ENCODE results near the gene TMEM88.

TMEM88 gene

DNA sequence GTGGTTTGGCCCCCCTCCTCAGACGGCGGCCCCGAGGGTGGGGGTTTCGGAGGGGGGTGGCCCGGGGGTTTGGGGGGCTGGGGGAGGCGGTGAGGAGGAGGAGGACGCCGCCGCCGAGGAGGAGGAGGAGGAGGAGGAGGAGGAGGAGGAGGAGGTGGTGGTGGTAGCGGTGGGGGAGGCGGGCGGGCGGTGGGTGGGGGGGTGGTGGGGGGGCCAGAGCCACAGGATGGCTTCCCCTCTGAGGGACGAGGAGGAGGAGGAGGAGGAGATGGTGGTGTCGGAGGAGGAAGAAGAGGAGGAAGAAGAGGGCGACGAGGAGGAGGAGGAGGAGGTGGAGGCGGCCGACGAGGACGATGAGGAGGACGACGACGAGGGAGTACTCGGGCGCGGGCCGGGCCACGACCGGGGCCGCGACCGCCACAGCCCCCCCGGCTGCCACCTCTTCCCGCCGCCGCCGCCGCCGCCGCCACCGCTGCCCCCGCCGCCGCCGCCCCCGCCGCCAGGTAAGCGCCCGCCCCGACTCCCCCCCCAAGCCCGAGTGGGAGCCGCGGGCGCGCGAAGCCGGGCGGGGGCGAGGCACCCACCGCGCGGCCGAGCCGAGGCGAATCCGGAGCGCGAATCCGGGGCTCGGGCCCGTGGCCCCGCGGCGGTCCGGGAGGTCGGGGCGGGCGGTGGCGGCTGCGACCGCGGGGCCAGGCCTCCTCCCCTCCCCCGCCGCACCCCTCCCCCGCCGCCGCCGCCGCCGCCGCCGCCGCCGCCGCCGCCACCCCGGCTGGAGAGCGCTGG, 29.9 kb downstream of the TMEM88 start:
- DNase-seq (ENCODE audit: low read depth in 2 of 2, low spot score in 1 of 2): peak; percentile 17 to 32

DNA sequence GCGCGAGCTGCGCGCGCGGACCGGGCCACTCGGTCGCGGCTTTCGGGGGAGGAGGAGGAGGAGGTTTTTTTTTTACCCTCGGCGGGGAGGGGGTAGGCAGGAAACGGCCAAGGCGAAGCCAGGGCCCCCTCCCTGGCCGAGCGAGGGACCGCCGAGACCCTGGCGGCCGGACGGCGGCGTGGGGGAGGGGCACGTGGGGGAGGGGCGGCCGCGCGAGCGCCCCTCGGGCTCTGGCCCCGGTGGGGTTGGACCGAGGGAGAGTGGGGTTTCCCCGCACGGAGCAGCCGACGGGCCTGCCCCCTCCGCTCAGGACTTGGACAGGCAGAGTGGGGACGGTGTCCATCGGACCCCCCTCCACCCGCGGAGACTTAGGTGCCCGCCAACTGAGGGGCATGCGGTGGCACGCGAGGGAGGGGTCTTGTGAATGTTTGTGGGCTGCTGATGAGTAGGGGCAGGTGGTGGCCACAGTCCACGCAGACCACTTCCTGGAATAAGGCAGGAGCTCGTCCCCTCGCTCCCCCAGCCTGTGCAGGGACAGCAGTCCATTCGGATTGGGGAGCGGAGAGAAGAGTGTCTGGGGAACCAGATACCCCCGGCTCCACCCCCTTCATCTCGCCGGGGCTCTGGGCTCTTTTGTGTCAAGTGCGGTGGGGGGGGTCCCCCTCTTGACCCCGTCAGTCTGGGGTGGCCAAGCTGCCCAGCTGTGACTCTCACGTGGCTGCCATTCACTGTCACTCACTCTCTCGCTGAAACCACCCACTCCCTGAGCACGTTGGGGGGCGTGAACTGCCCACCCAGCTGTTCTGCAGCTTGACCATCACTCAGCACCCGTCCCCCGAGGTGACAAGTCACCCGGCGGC, 30.7 kb downstream of the TMEM88 start:
- peak; percentile 4 to 27 for DNase-seq (ENCODE audit: low read depth in 2 of 2, low spot score in 1 of 2)

DNA sequence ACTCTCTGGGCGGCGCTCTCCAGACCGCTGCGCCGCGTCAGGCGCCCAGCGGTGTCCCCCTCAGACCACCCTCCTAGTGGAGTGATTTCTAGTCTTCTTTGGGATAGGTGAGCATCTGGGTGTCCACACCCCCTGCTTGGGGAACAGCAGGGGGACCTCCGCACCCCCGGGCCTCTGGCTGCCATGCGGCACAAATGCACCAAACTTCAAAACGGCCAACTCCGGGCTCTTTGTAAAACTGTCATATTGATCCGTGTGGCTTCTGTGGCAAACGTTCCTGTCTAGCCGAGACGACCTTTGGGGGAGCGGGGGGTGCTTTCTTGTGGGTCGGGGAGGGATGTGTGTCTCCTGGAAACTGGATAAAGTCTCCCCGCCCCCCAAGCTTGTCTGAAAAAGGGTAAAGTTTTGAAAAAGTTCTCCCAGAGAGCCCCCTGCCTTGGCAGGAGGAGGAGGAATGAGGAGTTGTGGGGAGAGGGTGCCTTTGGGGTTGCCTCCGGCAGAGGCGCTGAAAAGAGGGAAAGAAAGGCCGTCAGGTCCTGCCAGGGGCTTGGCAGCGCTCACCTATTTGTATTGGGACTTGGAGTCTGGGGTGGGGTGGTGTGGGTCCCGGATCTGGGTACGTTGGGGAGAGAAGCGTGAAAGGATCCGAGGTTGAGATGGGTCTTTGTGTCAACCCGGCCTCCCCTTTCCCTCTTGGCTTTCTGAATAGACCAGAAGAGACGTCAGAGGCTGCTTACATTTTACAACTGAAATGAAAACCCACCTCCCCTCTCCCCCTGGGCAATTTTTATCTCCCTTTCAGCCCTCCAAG, 31.6 kb downstream of the TMEM88 start:
- peak; percentile 11 to 29 for DNase-seq (ENCODE audit: low read depth in 2 of 2, low spot score in 1 of 2)

DNA sequence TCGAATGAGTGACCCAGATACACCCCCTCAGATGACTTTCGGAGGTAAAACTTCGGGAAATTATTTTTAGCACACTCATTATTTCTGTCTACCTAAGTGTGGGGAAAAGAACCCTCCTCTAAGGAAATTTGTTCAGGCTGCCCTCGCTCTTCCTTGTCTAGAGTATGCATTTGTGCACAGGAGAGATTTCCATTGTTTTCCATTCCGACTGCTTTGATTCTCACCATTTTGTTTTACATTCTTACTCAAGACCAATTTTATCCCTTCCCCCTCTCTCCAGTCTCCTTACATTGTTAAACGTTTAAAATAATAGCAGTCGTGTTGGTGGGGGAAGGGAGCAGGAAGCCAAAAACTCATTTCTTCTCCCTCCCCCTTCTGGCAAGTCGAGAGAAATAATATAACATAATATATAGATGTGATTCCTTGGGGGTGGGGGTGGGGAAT, 32.2 kb downstream of the TMEM88 start:
- no peak for DNase-seq (ENCODE audit: low read depth in 2 of 2, low spot score in 1 of 2)

DNA sequence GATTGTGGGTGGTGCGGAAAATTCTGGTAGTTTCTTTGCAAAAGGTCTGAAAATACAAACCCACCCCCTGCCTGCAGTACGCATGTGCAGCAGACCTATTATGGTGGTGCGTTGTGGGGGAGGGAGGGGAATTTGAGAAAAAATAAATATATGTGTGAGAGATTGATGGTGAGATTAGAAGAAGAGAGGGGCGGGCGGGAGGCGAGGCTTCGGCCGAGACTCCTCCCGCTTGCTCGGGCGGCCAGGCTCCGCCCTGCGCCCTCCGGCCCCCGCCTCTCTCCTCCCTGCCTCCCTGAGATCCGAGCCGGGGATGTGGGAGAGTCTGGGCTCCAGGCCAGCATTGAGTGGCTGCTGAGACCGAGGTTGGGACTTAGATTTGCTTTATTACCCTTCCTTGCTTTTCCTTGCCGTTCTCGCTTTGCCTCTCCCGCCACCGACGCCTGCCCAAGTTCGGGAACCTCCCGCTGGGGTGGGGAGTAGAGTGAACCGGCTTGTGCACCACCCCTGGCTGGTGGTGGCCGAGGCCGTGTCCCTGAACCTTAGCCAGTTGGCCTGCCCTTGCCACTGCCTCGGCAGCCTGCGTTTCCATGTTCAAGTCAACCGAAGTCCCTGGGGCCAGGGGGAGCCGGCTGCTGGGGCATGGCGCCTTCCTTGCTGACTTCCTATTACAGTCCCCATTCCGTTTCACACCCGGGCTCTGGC, 32.8 kb downstream of the TMEM88 start:
- peak; percentile 82 to 87 for DNase-seq (ENCODE audit: low read depth in 2 of 2, low spot score in 1 of 2)

DNA sequence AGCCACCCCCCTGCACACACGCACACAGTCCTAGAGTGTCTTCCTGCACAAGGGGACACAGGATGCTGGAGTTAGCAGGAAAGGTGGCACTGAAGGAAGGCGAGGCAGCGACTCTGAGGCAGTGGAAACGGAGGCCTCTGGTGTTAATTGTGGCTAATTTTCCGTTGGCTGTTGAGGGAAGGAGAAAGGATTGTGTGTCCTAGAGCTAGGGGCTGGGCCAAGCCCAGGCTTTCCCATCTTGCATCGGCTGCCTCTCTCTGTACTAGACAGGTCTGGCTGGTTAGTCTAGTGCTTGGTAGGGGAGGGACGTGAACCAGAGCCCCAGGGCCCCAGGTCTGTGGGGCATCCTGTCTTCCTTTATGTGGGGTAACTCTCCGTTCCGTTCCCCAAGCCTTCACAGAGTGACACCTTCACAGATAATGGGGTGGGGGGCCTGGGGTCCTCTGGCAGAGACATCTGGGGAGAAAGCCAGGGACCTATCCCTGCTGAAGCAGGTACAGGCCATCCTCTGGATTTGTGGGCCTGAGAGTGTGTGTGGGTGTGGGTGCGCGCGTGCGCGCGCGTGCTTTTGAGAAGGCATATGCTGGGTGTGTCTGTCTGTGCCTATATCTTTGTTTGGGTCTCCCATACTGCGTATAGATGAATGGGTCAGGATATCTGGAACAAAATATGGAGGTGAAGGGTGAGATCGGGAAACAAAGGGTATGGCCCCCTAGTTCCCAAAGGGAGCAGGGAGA, 33.5 kb downstream of the TMEM88 start, which contains the start of gene CHD3:
Gene CHD3, plus strand, starts transcription at position 606 of the 737 bp plus-strand sequence. CDS start 212 bp downstream, outside the sequence.
- peak in 1 of 2 donors; percentile 19 for DNase-seq (ENCODE audit: low read depth in 2 of 2, low spot score in 1 of 2)

DNA sequence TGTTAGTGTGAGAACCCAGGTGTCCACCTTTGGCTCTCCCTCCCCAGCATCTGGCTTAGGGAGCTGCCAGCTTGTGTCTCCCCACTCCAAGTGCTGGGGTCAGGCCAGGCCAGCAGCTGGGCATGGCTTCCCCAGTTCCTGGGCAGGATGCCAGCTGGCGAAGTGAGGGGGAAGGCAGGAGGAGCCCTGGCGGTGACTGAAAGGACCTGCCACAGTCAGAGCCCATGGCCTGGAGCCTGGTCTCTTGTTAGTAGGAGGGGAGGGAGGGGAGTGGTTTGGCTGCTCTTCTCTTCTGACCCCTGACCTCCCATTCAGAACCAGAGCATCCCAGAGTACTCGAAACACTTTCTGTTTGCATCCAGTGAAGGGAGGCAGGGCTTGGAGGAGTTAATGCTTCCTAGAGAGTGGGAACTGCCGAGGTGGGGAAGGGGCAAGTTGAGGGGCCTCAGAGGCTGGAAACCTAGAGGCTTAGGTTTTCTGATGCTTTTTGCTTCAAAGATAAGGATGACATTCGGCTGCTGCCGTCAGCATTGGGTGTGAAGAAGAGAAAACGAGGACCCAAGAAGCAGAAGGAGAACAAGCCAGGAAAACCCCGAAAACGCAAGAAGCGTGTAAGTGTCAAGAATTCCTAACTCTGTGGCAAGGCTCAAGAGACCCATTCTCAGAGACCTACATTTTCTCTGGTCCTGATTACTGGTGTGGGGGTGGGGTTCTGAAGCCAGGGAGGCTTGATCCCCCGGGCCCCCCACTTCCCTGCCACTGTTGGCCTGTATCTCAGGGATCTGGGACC, 34.5 kb downstream of the TMEM88 start:
- no peak for DNase-seq (ENCODE audit: low read depth in 2 of 2, low spot score in 1 of 2)

DNA sequence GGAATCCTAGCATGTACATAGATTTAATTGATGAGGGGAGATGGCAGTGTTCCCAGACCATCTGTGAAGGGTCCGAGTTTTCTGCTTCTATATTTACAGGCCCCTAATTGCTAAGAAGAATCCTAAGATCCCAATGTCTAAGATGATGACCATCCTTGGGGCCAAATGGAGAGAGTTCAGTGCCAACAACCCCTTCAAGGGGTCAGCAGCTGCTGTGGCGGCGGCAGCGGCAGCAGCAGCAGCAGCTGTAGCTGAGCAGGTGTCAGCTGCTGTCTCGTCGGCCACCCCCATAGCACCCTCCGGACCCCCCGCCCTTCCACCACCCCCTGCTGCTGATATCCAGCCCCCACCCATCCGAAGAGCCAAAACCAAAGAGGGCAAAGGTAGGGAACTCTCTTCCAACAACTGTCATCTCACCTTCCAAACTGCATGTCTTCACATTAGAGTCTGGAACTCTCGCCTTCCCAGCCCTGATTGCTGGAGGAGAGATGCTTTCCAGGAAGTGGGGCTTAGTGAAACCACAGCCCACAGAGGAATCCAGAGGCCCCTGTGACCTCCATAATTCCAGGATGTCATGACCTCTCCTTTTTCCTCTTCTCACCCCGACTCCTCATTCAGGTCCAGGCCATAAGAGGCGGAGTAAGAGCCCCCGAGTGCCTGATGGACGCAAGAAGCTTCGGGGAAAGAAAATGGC, 38.5 kb downstream of the TMEM88 start:
- DNase-seq (ENCODE audit: low read depth in 2 of 2, low spot score in 1 of 2): no peak

DNA sequence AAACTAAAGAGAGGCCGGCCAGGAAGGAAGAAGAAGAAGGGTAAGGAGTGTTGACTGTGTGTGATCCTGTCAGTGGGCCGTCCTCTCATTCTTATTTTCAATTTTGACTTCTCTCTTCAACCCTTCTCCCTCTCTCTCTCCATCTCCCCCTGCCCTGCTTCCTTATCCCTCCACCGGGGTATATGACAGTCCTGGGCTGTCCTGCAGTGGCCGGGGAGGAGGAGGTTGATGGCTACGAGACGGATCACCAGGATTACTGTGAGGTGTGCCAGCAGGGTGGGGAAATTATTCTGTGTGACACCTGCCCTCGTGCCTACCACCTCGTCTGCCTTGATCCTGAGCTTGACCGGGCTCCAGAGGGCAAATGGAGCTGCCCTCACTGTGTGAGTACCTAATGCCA, 39.4 kb downstream of the TMEM88 start:
- no peak for DNase-seq (ENCODE audit: low read depth in 2 of 2, low spot score in 1 of 2)

DNA sequence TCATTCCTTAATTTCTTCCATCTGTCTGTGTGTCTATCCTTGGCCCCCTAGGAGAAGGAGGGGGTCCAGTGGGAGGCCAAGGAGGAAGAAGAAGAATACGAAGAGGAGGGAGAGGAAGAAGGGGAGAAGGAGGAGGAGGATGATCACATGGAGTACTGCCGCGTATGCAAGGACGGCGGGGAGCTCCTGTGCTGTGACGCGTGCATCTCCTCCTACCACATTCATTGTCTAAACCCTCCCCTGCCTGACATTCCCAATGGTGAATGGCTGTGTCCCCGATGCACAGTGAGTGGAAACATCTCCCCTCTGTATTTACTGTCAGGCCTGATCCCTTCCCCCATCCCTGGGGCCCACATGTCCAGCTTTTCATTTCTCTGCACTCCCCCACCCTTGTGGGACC, 40.0 kb downstream of the TMEM88 start:
- no peak for DNase-seq (ENCODE audit: low read depth in 2 of 2, low spot score in 1 of 2)

DNA sequence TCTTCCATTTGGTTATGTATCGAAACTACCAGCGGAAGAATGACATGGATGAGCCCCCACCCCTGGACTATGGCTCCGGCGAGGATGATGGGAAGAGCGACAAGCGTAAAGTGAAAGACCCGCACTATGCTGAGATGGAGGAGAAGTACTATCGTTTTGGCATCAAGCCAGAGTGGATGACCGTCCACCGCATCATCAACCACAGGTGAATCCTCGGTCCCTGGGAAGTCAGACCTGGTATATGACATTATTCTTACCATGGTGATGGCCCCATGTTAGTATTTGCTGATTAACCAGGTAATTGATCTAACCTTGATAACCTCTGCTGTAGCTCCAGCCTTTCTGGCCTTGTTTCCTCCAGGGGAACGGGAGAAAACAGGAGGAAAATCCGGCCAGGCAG, 42.2 kb downstream of the TMEM88 start:
- no peak for DNase-seq (ENCODE audit: low read depth in 2 of 2, low spot score in 1 of 2)

DNA sequence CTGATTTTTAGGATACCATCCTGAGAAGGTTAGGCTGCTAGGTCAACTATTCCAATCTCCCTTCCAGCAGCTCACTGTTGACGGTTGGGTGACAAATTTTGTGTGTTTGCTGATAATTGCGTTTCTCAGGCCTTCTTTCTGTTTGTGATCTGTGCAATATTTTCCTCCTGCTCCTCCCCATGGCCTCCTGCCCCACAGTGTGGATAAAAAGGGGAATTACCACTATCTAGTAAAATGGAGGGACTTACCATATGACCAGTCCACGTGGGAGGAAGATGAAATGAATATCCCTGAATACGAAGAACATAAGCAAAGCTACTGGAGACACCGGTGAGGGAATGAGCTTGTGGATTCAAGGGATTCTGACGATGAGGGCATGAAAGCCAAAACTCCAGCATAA, 42.9 kb downstream of the TMEM88 start:
- DNase-seq (ENCODE audit: low read depth in 2 of 2, low spot score in 1 of 2): no peak

DNA sequence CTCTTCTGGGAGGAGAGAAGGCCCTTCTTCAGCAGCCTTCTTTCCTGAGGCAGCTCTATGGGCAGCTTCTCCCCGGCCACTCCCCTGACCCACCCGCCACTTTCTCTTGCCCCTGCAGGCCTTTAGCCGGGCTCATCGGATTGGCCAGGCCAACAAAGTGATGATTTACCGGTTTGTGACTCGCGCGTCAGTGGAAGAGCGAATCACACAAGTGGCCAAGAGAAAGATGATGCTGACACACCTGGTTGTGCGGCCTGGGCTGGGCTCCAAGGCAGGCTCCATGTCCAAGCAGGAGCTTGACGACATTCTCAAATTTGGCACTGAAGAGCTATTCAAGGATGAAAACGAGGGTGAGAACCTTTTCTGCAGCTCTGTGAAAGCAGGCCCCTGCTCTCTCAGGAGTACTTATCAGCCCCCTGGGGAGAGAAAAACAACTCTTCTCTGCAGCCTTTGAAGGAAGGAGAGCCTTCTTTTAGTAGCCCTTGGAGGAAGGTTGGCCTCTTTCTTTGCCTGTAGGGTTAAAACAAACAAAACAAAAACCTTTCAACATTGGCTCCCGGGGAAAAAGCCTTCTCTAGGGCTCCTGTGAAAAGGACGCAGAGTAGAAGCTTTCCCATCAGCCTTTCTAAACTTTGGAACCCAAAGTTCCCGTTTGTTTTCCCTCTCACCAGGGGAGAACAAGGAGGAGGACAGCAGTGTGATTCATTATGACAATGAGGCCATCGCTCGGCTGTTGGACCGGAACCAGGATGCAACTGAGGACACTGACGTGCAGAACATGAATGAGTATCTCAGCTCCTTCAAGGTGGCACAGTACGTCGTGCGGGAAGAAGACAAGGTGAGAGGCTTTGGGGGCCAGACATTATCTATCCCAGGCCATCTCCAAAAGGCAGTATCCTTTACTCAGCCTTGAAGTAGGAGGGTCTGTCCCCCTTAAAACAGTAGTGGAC, 48.6 kb downstream of the TMEM88 start:
- DNase-seq (ENCODE audit: low read depth in 2 of 2, low spot score in 1 of 2): no peak
